RWPE2 (cell line): ENCODE measurements around the gene RRP8.

ENCODE experiments used
- ATAC-seq: fragments of 200-7000 bp; cut with Tn5 transposase; 3 replicates; pipeline ENCODE4 v1.9.1; 2021; ENCODE audit warnings: low read depth
- DNase-seq: peaks from one replicate; pipeline ENCODE4 v3.0.0-alpha.2; 2020; ENCODE audit warnings: low spot score
- H3K27ac ChIP-seq: fragments of 450-650 bp; 2 replicates; pipeline ENCODE4 v1.5.1; 2017; ENCODE audit warnings: mild to moderate bottlenecking; ENCODE audit not compliant: poor library complexity, severe bottlenecking
- H3K27me3 ChIP-seq: fragments of 250-450 bp; sonication (Bioruptor Pico); 2 replicates; pipeline ENCODE4 v1.5.1; 2021; ENCODE audit warnings: mild to moderate bottlenecking, moderate library complexity; ENCODE audit not compliant: insufficient read depth, poor library complexity, severe bottlenecking
- H3K36me3 ChIP-seq: fragments of 250-450 bp; sonication (Bioruptor Pico); 2 replicates; pipeline ENCODE4 v1.5.1; 2020; ENCODE audit warnings: low read depth, mild to moderate bottlenecking, moderate library complexity
- H3K4me1 ChIP-seq: fragments of 250-450 bp; sonication (Bioruptor Pico); 2 replicates; pipeline ENCODE4 v1.5.1; 2021; ENCODE audit warnings: mild to moderate bottlenecking, moderate library complexity; ENCODE audit not compliant: insufficient read depth, poor library complexity, severe bottlenecking
- H3K4me3 ChIP-seq: fragments of 250-450 bp; sonication (Bioruptor Pico); 2 replicates; pipeline ENCODE4 v1.5.1; 2021; ENCODE audit warnings: mild to moderate bottlenecking, moderate library complexity; ENCODE audit not compliant: severe bottlenecking
- H3K9me3 ChIP-seq: fragments of 250-450 bp; sonication (Bioruptor Pico); 2 replicates; pipeline ENCODE4 v1.5.1; 2021; ENCODE audit warnings: mild to moderate bottlenecking, moderate library complexity; ENCODE audit not compliant: severe bottlenecking
- CTCF ChIP-seq: fragments of 450-650 bp; IDR thresholded peaks from one replicate; pipeline ENCODE4 v1.5.1; 2017; ENCODE audit warnings: mild to moderate bottlenecking, moderate library complexity; ENCODE audit not compliant: poor library complexity, severe bottlenecking

The RRP8 gene

GRCh38 chr11:6565988-6566703 lies 37.3 kb downstream of the RRP8 start:
- no peak for TF ChIP-seq CTCF
- ATAC-seq (0 out of 3 replicates have a peak, but pooled peaks have one; percentile 9), DNase-seq (no peak)
- no peak overlapping the region for H3K4me3 ChIP-seq
- no peaks in the 10 kb centered on the region for H3K4me1 ChIP-seq
- no peaks in the 10 kb centered on the region for H3K36me3 ChIP-seq
- H3K27me3 ChIP-seq = no peaks in the 10 kb centered on the region
- no peak overlapping the region for H3K27ac ChIP-seq
- H3K9me3 ChIP-seq = no peaks in the 10 kb centered on the region

GRCh38 chr11:6565325-6565724 lies 38.1 kb downstream of the RRP8 start:
- DNase-seq (no peak), ATAC-seq (no peak)
- Histone ChIP-seq H3K27ac (no peak overlapping the region), H3K4me1 (no peaks in the 10 kb centered on the region), H3K9me3 (no peaks in the 10 kb centered on the region), H3K4me3 (no peak overlapping the region), H3K27me3 (no peaks in the 10 kb centered on the region), H3K36me3 (no peaks in the 10 kb centered on the region)
- no peak for TF ChIP-seq CTCF

GRCh38 chr11:6563667-6564066 lies 39.7 kb downstream of the RRP8 start:
- TF ChIP-seq CTCF = no peak
- no peaks in the 10 kb centered on the region for H3K4me1 ChIP-seq
- no peak overlapping the region for H3K4me3 ChIP-seq
- H3K9me3 ChIP-seq = no peaks in the 10 kb centered on the region
- ATAC-seq (no peak), DNase-seq (no peak)
- no peaks in the 10 kb centered on the region for H3K36me3 ChIP-seq
- H3K27ac ChIP-seq = no peak overlapping the region
- no peaks in the 10 kb centered on the region for H3K27me3 ChIP-seq

GRCh38 chr11:6563121-6563619 lies 40.2 kb downstream of the RRP8 start:
- H3K4me3 ChIP-seq = no peak overlapping the region
- H3K4me1 ChIP-seq = no peaks in the 10 kb centered on the region
- H3K27ac ChIP-seq = no peak overlapping the region
- H3K36me3 ChIP-seq = no peaks in the 10 kb centered on the region
- no peak for DNase-seq
- no peaks in the 10 kb centered on the region for H3K27me3 ChIP-seq
- no peak for TF ChIP-seq CTCF
- ATAC-seq = no peak
- H3K9me3 ChIP-seq = no peaks in the 10 kb centered on the region

- no peaks in the 10 kb centered on the region for H3K4me1 ChIP-seq
- no peaks in the 10 kb centered on the region for H3K9me3 ChIP-seq
- no peaks in the 10 kb centered on the region for H3K27me3 ChIP-seq
- H3K36me3 ChIP-seq = no peaks in the 10 kb centered on the region
- H3K4me3 ChIP-seq = no peak overlapping the region
- no peak overlapping the region for H3K27ac ChIP-seq
- ATAC-seq = no peak
- DNase-seq = no peak
- no peak for TF ChIP-seq CTCF
Measured at GRCh38 chr11:6561288-6561687, 42.1 kb downstream of the RRP8 start.
